ENCODE measurements around the gene SUCNR1. TPM values are rescaled to one million over a fixed set of nuclear protein-coding genes. Genes with fewer than 3 reads are reported as not detected.
"Not testable (repeated sequence)": the region's sequence is repeated elsewhere in the genome, so short reads cannot be mapped to it uniquely, and the experiment has no call there.

The SUCNR1 gene
- total RNA-seq, 6 donors from 2014 or later: 0.22 to 3.3 (median 2.9) TPM; not detected in 1

GRCh38 chr3:151923901-151924300 lies 50.5 kb downstream of the SUCNR1 start:
- WGBS, 2 donors: 16 to 48% methylated on average over 1 of the region's 1 CpG
- H3K4me1 ChIP-seq: no peaks in the 10 kb centered on the region
- no peaks in the 10 kb centered on the region for H3K9me3 ChIP-seq
- no peak overlapping the region for H3K4me3 ChIP-seq
- no peak for DNase-seq
- no peaks in the 10 kb centered on the region for H3K36me3 ChIP-seq
- no peak for TF ChIP-seq CTCF (IDR thresholded peaks at IDR 0.05)
- no peak for TF ChIP-seq EP300 (IDR thresholded peaks at IDR 0.05)
- no peak for TF ChIP-seq POLR2A (IDR thresholded peaks at IDR 0.05)
- no peak for TF ChIP-seq POLR2AphosphoS5 (IDR thresholded peaks at IDR 0.05)
- no peak for ATAC-seq (ENCODE audit: low FRiP score in 2 of 2)
- H3K27ac ChIP-seq: no peak overlapping the region
- H3K27me3 ChIP-seq: no peaks in the 10 kb centered on the region

- no peak overlapping the region for H3K4me3 ChIP-seq
- 92 to 98% methylated on average over 3 of the region's 3 CpGs for WGBS, 2 donors
- no peak overlapping the region for H3K27ac ChIP-seq
Measured at GRCh38 chr3:151924753-151925152, 51.3 kb downstream of the SUCNR1 start.

GRCh38 chr3:151925419-151925818 lies 52.0 kb downstream of the SUCNR1 start:
- H3K9me3 ChIP-seq: no peaks in the 10 kb centered on the region
- H3K27ac ChIP-seq: no peak overlapping the region
- H3K4me3 ChIP-seq: no peak overlapping the region
- ATAC-seq (ENCODE audit: low FRiP score in 2 of 2) (no peak), DNase-seq (no peak)
- 84 to 100% methylated on average over 4 of the region's 4 CpGs for WGBS, 2 donors
- H3K36me3 ChIP-seq: no peaks in the 10 kb centered on the region
- H3K4me1 ChIP-seq: no peaks in the 10 kb centered on the region
- no peak for TF ChIP-seq EP300 (IDR thresholded peaks at IDR 0.05)
- no peaks in the 10 kb centered on the region for H3K27me3 ChIP-seq

More at GRCh38 chr3:151924753-151925152, 51.3 kb downstream of the SUCNR1 start:
- ATAC-seq (ENCODE audit: low FRiP score in 2 of 2) (no peak), DNase-seq (no peak)
- TF ChIP-seq CTCF (IDR thresholded peaks at IDR 0.05): no peak
- no peak for TF ChIP-seq POLR2AphosphoS5 (IDR thresholded peaks at IDR 0.05)
- no peak for TF ChIP-seq EP300 (IDR thresholded peaks at IDR 0.05)
- TF ChIP-seq POLR2A (IDR thresholded peaks at IDR 0.05): no peak
- Histone ChIP-seq H3K27me3 (no peaks in the 10 kb centered on the region), H3K36me3 (no peaks in the 10 kb centered on the region), H3K4me1 (no peaks in the 10 kb centered on the region), H3K9me3 (no peaks in the 10 kb centered on the region)

- no peak overlapping the region for H3K4me3 ChIP-seq
- no peak for DNase-seq
- no peak overlapping the region for H3K27ac ChIP-seq
- no peaks in the 10 kb centered on the region for H3K4me1 ChIP-seq
- no peak for TF ChIP-seq POLR2AphosphoS5 (IDR thresholded peaks at IDR 0.05)
- TF ChIP-seq CTCF (IDR thresholded peaks at IDR 0.05): no peak
- TF ChIP-seq POLR2A (IDR thresholded peaks at IDR 0.05): no peak
- no peak for TF ChIP-seq EP300 (IDR thresholded peaks at IDR 0.05)
- 56 to 64% methylated on average over 2 of the region's 2 CpGs for WGBS, 2 donors
- no peaks in the 10 kb centered on the region for H3K27me3 ChIP-seq
- peak in 1 of 2 donors; percentile 83 for ATAC-seq (ENCODE audit: low FRiP score in 2 of 2)
- no peaks in the 10 kb centered on the region for H3K36me3 ChIP-seq
- no peaks in the 10 kb centered on the region for H3K9me3 ChIP-seq
Measured at GRCh38 chr3:151925876-151926275, 52.4 kb downstream of the SUCNR1 start.

- ATAC-seq (ENCODE audit: low FRiP score in 2 of 2): peak in 1 of 2 donors; percentile 73
- no peak overlapping the region for H3K4me3 ChIP-seq
Measured at GRCh38 chr3:151926956-151927355, 53.5 kb downstream of the SUCNR1 start.

GRCh38 chr3:151927915-151928525 lies 54.6 kb downstream of the SUCNR1 start:
- not testable (repeated sequence) for H3K4me3 ChIP-seq; H3K9me3 ChIP-seq; H3K4me1 ChIP-seq; H3K27ac ChIP-seq; H3K27me3 ChIP-seq; H3K36me3 ChIP-seq; ATAC-seq (ENCODE audit: low FRiP score in 2 of 2)
- 94 to 96% methylated on average over 24 to 35 of the region's 49 CpGs for WGBS, 2 donors
- DNase-seq: peak in 1 of 2 donors; percentile 72

More at GRCh38 chr3:151926956-151927355, 53.5 kb downstream of the SUCNR1 start:
- TF ChIP-seq CTCF (IDR thresholded peaks at IDR 0.05) (no peak), POLR2AphosphoS5 (IDR thresholded peaks at IDR 0.05) (no peak), POLR2A (IDR thresholded peaks at IDR 0.05) (no peak), EP300 (IDR thresholded peaks at IDR 0.05) (no peak)
- no peaks in the 10 kb centered on the region for H3K27me3 ChIP-seq
- WGBS, 2 donors: 88 to 94% methylated on average over 5 of the region's 5 CpGs
- H3K27ac ChIP-seq: no peak overlapping the region
- no peak for DNase-seq
- H3K36me3 ChIP-seq: no peaks in the 10 kb centered on the region
- no peaks in the 10 kb centered on the region for H3K4me1 ChIP-seq
- no peaks in the 10 kb centered on the region for H3K9me3 ChIP-seq
